HepG2 (cell line): ENCODE measurements around the gene UBR7. TPM values are rescaled to one million over a fixed set of nuclear protein-coding genes. Genes with fewer than 3 reads are reported as not detected.

Source experiments
- AHR ChIP-seq: IDR thresholded peaks from 2 replicates; pipeline ENCODE4 v1.6.1; 2018; ENCODE audit warnings: missing genetic modification reagents, missing compliant biosample characterization
- ARNT ChIP-seq: fragments of 450-650 bp; IDR thresholded peaks from 2 replicates; pipeline ENCODE4 v1.6.1; 2017
- ARNTL ChIP-seq: sonication (generic); formaldehyde crosslinking; IDR thresholded peaks from 2 replicates; pipeline ENCODE4 v1.4.0; 2020; ENCODE audit warnings: mild to moderate bottlenecking, missing genetic modification reagents
- FOSL1 ChIP-seq: sonication (generic); formaldehyde crosslinking; IDR thresholded peaks from 2 replicates; pipeline ENCODE4 v1.9.0; 2021; ENCODE audit warnings: missing genetic modification reagents, borderline replicate concordance
- GFI1 ChIP-seq: sonication (generic); formaldehyde crosslinking; IDR thresholded peaks from 2 replicates; pipeline ENCODE4 v1.5.0; 2020; ENCODE audit warnings: missing genetic modification reagents, mild to moderate bottlenecking, borderline replicate concordance
- KLF11 ChIP-seq: IDR thresholded peaks from 2 replicates; pipeline ENCODE4 v1.6.1; 2016; ENCODE audit warnings: missing compliant biosample characterization
- MAFK ChIP-seq, 2 experiments: IDR thresholded peaks in 1 of 2; conservative IDR thresholded peaks in 1 of 2; 2 replicates each; pipeline ENCODE4 v1.6.1; 2011; ENCODE audit warnings: improper control_type of control experiment in 2 of 2, low read length in 2 of 2
- MIXL1 ChIP-seq: IDR thresholded peaks from 2 replicates; pipeline ENCODE4 v1.6.1; 2016
- MYNN ChIP-seq: sonication (generic); formaldehyde crosslinking; IDR thresholded peaks from 2 replicates; pipeline ENCODE4 v1.4.0; 2020; ENCODE audit warnings: mild to moderate bottlenecking, low read depth, missing genetic modification reagents
- PHF5A ChIP-seq: IDR thresholded peaks from one replicate; pipeline ENCODE4 v1.6.1; 2018; ENCODE audit warnings: low read depth, missing genetic modification reagents; ENCODE audit not compliant: unreplicated experiment
- RFXANK ChIP-seq: IDR thresholded peaks from 2 replicates; pipeline ENCODE4 v1.6.1; 2016
- SATB2 ChIP-seq: sonication (generic); formaldehyde crosslinking; IDR thresholded peaks from 2 replicates; pipeline ENCODE4 v1.5.0; 2020; ENCODE audit warnings: missing genetic modification reagents
- SPEN ChIP-seq: sonication (generic); formaldehyde crosslinking; IDR thresholded peaks from 2 replicates; pipeline ENCODE4 v1.5.1; 2020; ENCODE audit warnings: low read depth, mild to moderate bottlenecking, missing genetic modification reagents
- SRF ChIP-seq: IDR thresholded peaks from 2 replicates; pipeline ENCODE4 v1.6.1; 2011; ENCODE audit warnings: mild to moderate bottlenecking, low read depth, low read length, moderate library complexity
- SUZ12 ChIP-seq: fragments of 150-350 bp; IDR thresholded peaks from 2 replicates; pipeline ENCODE4 v1.6.1; 2014; ENCODE audit warnings: low read depth, low read length
- TFE3 ChIP-seq: IDR thresholded peaks from 2 replicates; pipeline ENCODE4 v1.6.1; 2016
- ZC3H13 ChIP-seq: sonication (generic); formaldehyde crosslinking; IDR thresholded peaks from 2 replicates; pipeline ENCODE4 v1.8.1; 2023; ENCODE audit warnings: mild to moderate bottlenecking, missing genetic modification reagents, moderate library complexity
- ZNF124 ChIP-seq: sonication (generic); formaldehyde crosslinking; IDR thresholded peaks from 2 replicates; pipeline ENCODE4 v1.4.0; 2020; ENCODE audit warnings: missing genetic modification reagents
- ZNF251 ChIP-seq: sonication (generic); formaldehyde crosslinking; IDR thresholded peaks from 2 replicates; pipeline ENCODE4 v1.9.0; 2021; ENCODE audit warnings: mild to moderate bottlenecking, missing genetic modification reagents
- ZNF343 ChIP-seq: sonication (generic); formaldehyde crosslinking; IDR thresholded peaks from 2 replicates; pipeline ENCODE4 v1.4.0; 2020; ENCODE audit warnings: mild to moderate bottlenecking, missing genetic modification reagents
- ZNF512B ChIP-seq: sonication (generic); formaldehyde crosslinking; IDR thresholded peaks from 2 replicates; pipeline ENCODE4 v1.5.1; 2020; ENCODE audit warnings: missing genetic modification reagents, mild to moderate bottlenecking, borderline replicate concordance
- ZNF547 ChIP-seq: sonication (generic); formaldehyde crosslinking; IDR thresholded peaks from 2 replicates; pipeline ENCODE4 v1.5.1; 2020; ENCODE audit warnings: mild to moderate bottlenecking, missing genetic modification reagents
- ZNF567 ChIP-seq: sonication (generic); formaldehyde crosslinking; IDR thresholded peaks from 2 replicates; pipeline ENCODE4 v1.8.1; 2023; ENCODE audit warnings: mild to moderate bottlenecking, missing genetic modification reagents, borderline replicate concordance
- ZNF674 ChIP-seq: sonication (generic); formaldehyde crosslinking; IDR thresholded peaks from 2 replicates; pipeline ENCODE4 v1.5.0; 2020; ENCODE audit warnings: low read depth, mild to moderate bottlenecking, missing genetic modification reagents
- ZNF740 ChIP-seq: sonication (generic); formaldehyde crosslinking; IDR thresholded peaks from 2 replicates; pipeline ENCODE4 v1.4.0; 2020; ENCODE audit warnings: missing genetic modification reagents
- ZNF776 ChIP-seq: sonication (generic); formaldehyde crosslinking; IDR thresholded peaks from 2 replicates; pipeline ENCODE4 v1.4.0; 2020; ENCODE audit warnings: mild to moderate bottlenecking, missing genetic modification reagents
- ZNF891 ChIP-seq: sonication (generic); formaldehyde crosslinking; IDR thresholded peaks from 2 replicates; pipeline ENCODE4 v1.5.0; 2020; ENCODE audit warnings: mild to moderate bottlenecking, missing genetic modification reagents
- ZSCAN30 ChIP-seq: sonication (generic); formaldehyde crosslinking; IDR thresholded peaks from 2 replicates; pipeline ENCODE4 v1.5.0; 2020; ENCODE audit warnings: mild to moderate bottlenecking, missing genetic modification reagents
- polyA plus RNA-seq, 8 experiments: library from polyadenylated mRNA; depleted of rRNA in 3 of 8; stranded (reverse) in 7 of 8; unstranded in 1 of 8; fragments of >200 nt; fragmentation: Illumina TruSeq in 4 of 8; extraction: Trizol in 4 of 8; gene quantifications; 2 replicates each; pipeline versions ENCODE4 v1.2.1 to v1.2.3, GENCODE V29; 2011 to 2016; ENCODE audit warnings: low read depth in 4 of 8, missing spikeins in 1 of 8, mixed read lengths in 1 of 8; ENCODE audit not compliant: insufficient read depth in 1 of 8
- total RNA-seq, 5 experiments: library from RNA; depleted of rRNA; stranded (reverse); fragments of >200 nt; fragmentation: Illumina TruSeq; extraction: Trizol; gene quantifications; 2 replicates each; pipeline ENCODE4 v1.2.3, GENCODE V29; 2016; ENCODE audit warnings: low read depth in 1 of 5

The UBR7 gene
- total and polyA plus RNA-seq, 2 of the 13 experiments (the other 11 are each of a cell fraction or from before 2014, with no cell fraction given) = 11.0 to 19.7 TPM

- TF ChIP-seq ZNF891 (peak; percentile 79; the same call in 1 of the 2 replicates), ZC3H13 (CRISPR knock-in tag) (peak; percentile 81; the same call in 1 of the 2 replicates), MIXL1 (CRISPR knock-in tag) (peak; percentile 19; the same call in 1 of the 2 replicates), ZNF512B (CRISPR knock-in tag) (no peak), ZNF776 (no peak; the same call in 1 of the 2 replicates), AHR (CRISPR knock-in tag) (peak; percentile 76; the same call in 1 of the 2 replicates), ZNF343 (CRISPR knock-in tag) (no peak), ZNF124 (CRISPR knock-in tag) (0 out of 2 replicates have a peak, but pooled peaks have one; percentile 38), ZNF567 (CRISPR knock-in tag) (no peak; the same call in 1 of the 2 replicates), SPEN (CRISPR knock-in tag) (peak; percentile 82), MAFK (conservative IDR thresholded peaks at IDR 0.05 in 1 of 2, IDR thresholded peaks at IDR 0.05 in 1 of 2; ENCODE audit: low read length in 2 of 2) (no peak), ZNF547 (CRISPR knock-in tag) (peak; percentile 95), SRF (no peak), ZNF740 (peak; percentile 39), RFXANK (CRISPR knock-in tag) (no peak), ZSCAN30 (no peak), ZNF674 (CRISPR knock-in tag) (no peak), GFI1 (CRISPR knock-in tag) (no peak), SUZ12 (no peak), ARNT (no peak), KLF11 (CRISPR knock-in tag) (no peak), ZNF251 (CRISPR knock-in tag) (no peak), ARNTL (CRISPR knock-in tag) (peak; percentile 76), FOSL1 (no peak), TFE3 (CRISPR knock-in tag) (peak; percentile 22; the same call in 1 of the 2 replicates), MYNN (CRISPR knock-in tag) (no peak), PHF5A (CRISPR knock-in tag) (no peak), SATB2 (peak; percentile 92)
These were observed 22.4 kb upstream of the UBR7 start, which contains the start of the genes LYSET and MOAP1 (continued) for GRCh38 chr14:93184391-93185348.
